HepG2 (cell line): ENCODE measurements around the gene DAZ1.
"Not testable (repeated sequence)": the region's sequence is repeated elsewhere in the genome, so short reads cannot be mapped to it uniquely, and the experiment has no call there.

Source experiments
- RARG ChIP-seq: sonication (generic); formaldehyde crosslinking; IDR thresholded peaks from 2 replicates; pipeline ENCODE4 v1.4.0; 2020; ENCODE audit warnings: low read depth, mild to moderate bottlenecking, missing genetic modification reagents
- ZFP36 ChIP-seq: fragments of 150-350 bp; IDR thresholded peaks from 2 replicates; pipeline ENCODE4 v1.6.1; 2018; ENCODE audit warnings: borderline replicate concordance, low read length, low read depth; ENCODE audit not compliant: partially characterized antibody
- TF ChIP-seq, protein P1 (sequence below): sonication (generic); formaldehyde crosslinking; conservative IDR thresholded peaks from 2 replicates; pipeline ENCODE4 v1.4.0; 2020; ENCODE audit warnings: missing genetic modification reagents
- TF ChIP-seq, protein P2 (sequence below), 2 experiments: IDR thresholded peaks; 2 replicates each; pipeline ENCODE4 v1.6.1; 2011 to 2012; ENCODE audit warnings: low read length in 2 of 2, borderline replicate concordance in 1 of 2, low read depth in 1 of 2, mild to moderate bottlenecking in 1 of 2, moderate library complexity in 1 of 2

DNA sequence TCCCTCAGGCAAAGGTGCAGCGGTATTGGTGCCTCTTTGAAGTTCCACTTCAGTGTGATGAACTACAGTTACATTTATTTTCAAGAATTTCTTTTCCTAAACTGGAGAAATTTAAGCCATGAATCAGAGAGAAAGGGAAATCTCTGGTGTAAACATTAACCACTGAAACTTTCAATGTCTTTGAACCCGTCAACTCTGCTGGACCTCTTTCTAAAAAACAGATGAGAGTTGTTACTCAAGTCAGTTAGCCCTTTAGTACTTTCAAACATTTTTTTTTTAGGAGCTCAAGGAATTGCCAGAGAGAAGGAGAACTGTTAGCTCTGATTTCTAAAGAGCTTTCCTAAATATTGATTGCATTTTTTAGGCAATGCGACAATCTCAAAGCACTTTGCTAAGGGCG, 8.6 kb upstream of the DAZ1 start:
- not testable (repeated sequence) for TF ChIP-seq ZFP36; RARG (CRISPR knock-in tag)
- TF ChIP-seq, protein P1, sequence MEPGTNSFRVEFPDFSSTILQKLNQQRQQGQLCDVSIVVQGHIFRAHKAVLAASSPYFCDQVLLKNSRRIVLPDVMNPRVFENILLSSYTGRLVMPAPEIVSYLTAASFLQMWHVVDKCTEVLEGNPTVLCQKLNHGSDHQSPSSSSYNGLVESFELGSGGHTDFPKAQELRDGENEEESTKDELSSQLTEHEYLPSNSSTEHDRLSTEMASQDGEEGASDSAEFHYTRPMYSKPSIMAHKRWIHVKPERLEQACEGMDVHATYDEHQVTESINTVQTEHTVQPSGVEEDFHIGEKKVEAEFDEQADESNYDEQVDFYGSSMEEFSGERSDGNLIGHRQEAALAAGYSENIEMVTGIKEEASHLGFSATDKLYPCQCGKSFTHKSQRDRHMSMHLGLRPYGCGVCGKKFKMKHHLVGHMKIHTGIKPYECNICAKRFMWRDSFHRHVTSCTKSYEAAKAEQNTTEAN = not testable (repeated sequence)
- TF ChIP-seq, protein P2, sequence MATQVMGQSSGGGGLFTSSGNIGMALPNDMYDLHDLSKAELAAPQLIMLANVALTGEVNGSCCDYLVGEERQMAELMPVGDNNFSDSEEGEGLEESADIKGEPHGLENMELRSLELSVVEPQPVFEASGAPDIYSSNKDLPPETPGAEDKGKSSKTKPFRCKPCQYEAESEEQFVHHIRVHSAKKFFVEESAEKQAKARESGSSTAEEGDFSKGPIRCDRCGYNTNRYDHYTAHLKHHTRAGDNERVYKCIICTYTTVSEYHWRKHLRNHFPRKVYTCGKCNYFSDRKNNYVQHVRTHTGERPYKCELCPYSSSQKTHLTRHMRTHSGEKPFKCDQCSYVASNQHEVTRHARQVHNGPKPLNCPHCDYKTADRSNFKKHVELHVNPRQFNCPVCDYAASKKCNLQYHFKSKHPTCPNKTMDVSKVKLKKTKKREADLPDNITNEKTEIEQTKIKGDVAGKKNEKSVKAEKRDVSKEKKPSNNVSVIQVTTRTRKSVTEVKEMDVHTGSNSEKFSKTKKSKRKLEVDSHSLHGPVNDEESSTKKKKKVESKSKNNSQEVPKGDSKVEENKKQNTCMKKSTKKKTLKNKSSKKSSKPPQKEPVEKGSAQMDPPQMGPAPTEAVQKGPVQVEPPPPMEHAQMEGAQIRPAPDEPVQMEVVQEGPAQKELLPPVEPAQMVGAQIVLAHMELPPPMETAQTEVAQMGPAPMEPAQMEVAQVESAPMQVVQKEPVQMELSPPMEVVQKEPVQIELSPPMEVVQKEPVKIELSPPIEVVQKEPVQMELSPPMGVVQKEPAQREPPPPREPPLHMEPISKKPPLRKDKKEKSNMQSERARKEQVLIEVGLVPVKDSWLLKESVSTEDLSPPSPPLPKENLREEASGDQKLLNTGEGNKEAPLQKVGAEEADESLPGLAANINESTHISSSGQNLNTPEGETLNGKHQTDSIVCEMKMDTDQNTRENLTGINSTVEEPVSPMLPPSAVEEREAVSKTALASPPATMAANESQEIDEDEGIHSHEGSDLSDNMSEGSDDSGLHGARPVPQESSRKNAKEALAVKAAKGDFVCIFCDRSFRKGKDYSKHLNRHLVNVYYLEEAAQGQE (IDR thresholded peaks at IDR 0.05; ENCODE audit: borderline replicate concordance in 1 of 2, low read depth in 1 of 2, low read length in 2 of 2) = not testable (repeated sequence)
